Measurements from ENCODE around the gene ZNF654.
"Not testable (repeated sequence)": the region's sequence is repeated elsewhere in the genome, so short reads cannot be mapped to it uniquely, and the experiment has no call there.

ZNF654 gene

GRCh38 chr3:88058581-88059379 is at the start of gene ZNF654, which contains the start of gene CGGBP1:
TSS of gene ZNF654 (plus strand) at chr3:88059255. CDS start at chr3:88059320, 65 bp downstream.
TSS of gene CGGBP1 (minus strand) at chr3:88059005. CDS start at chr3:88055976, 3,029 bp downstream.
- Histone ChIP-seq H3K4me1 (ENCODE audit: control insufficient read depth in 1 of 2, insufficient read depth in 2 of 2, low read length in 2 of 2) (peaks cover 6 to 34% of the 10 kb centered on the region in 2 donors), H3K9me3 (ENCODE audit: control insufficient read depth in 1 of 2, low read length in 2 of 2) (no peaks in the 10 kb centered on the region), H3K27me3 (ENCODE audit: low read depth, low read length) (no peaks in the 10 kb centered on the region), H3K27ac (ENCODE audit: low read length) (peak within 1 kb of the TSS; percentile 86), H3K4me3 (ENCODE audit: low read depth in 1 of 2, low read length in 2 of 2) (peak within 1 kb of the TSS; percentile 91), H3K36me3 (ENCODE audit: control insufficient read depth in 1 of 2, insufficient read depth in 2 of 2, low read length in 2 of 2) (peaks cover 11 to 18% of the 10 kb centered on the region in 2 donors)

GRCh38 chr3:88010810-88011209 is 48.2 kb upstream of the ZNF654 start:
- Histone ChIP-seq H3K4me1 (ENCODE audit: control insufficient read depth in 1 of 2, insufficient read depth in 2 of 2, low read length in 2 of 2) (no peaks in the 10 kb centered on the region), H3K27ac (ENCODE audit: low read length) (no peak overlapping the region), H3K4me3 (ENCODE audit: low read depth in 1 of 2, low read length in 2 of 2) (no peak overlapping the region), H3K36me3 (ENCODE audit: control insufficient read depth in 1 of 2, insufficient read depth in 2 of 2, low read length in 2 of 2) (no peaks in the 10 kb centered on the region), H3K9me3 (ENCODE audit: control insufficient read depth in 1 of 2, low read length in 2 of 2) (no peaks in the 10 kb centered on the region), H3K27me3 (ENCODE audit: low read depth, low read length) (no peaks in the 10 kb centered on the region)

- H3K4me3 ChIP-seq (ENCODE audit: low read depth in 1 of 2, low read length in 2 of 2) = no peak overlapping the region
- no peaks in the 10 kb centered on the region for H3K27me3 ChIP-seq (ENCODE audit: low read depth, low read length)
- no peaks in the 10 kb centered on the region for H3K4me1 ChIP-seq (ENCODE audit: control insufficient read depth in 1 of 2, insufficient read depth in 2 of 2, low read length in 2 of 2)
- H3K9me3 ChIP-seq (ENCODE audit: control insufficient read depth in 1 of 2, low read length in 2 of 2) = no peaks in the 10 kb centered on the region
- no peak overlapping the region for H3K27ac ChIP-seq (ENCODE audit: low read length)
- H3K36me3 ChIP-seq (ENCODE audit: control insufficient read depth in 1 of 2, insufficient read depth in 2 of 2, low read length in 2 of 2) = no peaks in the 10 kb centered on the region
Measured at GRCh38 chr3:88013592-88013991, 45.5 kb upstream of the ZNF654 start.

- H3K36me3 ChIP-seq (ENCODE audit: control insufficient read depth in 1 of 2, insufficient read depth in 2 of 2, low read length in 2 of 2); H3K4me1 ChIP-seq (ENCODE audit: control insufficient read depth in 1 of 2, insufficient read depth in 2 of 2, low read length in 2 of 2); H3K9me3 ChIP-seq (ENCODE audit: control insufficient read depth in 1 of 2, low read length in 2 of 2); H3K27me3 ChIP-seq (ENCODE audit: low read depth, low read length); H3K27ac ChIP-seq (ENCODE audit: low read length); H3K4me3 ChIP-seq (ENCODE audit: low read depth in 1 of 2, low read length in 2 of 2): not testable (repeated sequence)
Measured at GRCh38 chr3:88015656-88016055, 43.4 kb upstream of the ZNF654 start.

- H3K36me3 ChIP-seq (ENCODE audit: control insufficient read depth in 1 of 2, insufficient read depth in 2 of 2, low read length in 2 of 2) = no peaks in the 10 kb centered on the region
- H3K4me3 ChIP-seq (ENCODE audit: low read depth in 1 of 2, low read length in 2 of 2) = no peak overlapping the region
- H3K9me3 ChIP-seq (ENCODE audit: control insufficient read depth in 1 of 2, low read length in 2 of 2) = no peaks in the 10 kb centered on the region
- no peaks in the 10 kb centered on the region for H3K27me3 ChIP-seq (ENCODE audit: low read depth, low read length)
- no peaks in the 10 kb centered on the region for H3K4me1 ChIP-seq (ENCODE audit: control insufficient read depth in 1 of 2, insufficient read depth in 2 of 2, low read length in 2 of 2)
- no peak overlapping the region for H3K27ac ChIP-seq (ENCODE audit: low read length)
Measured at GRCh38 chr3:88019024-88019423, 40.0 kb upstream of the ZNF654 start.

GRCh38 chr3:88025001-88025552 is 34.0 kb upstream of the ZNF654 start:
- Histone ChIP-seq H3K27me3 (ENCODE audit: low read depth, low read length) (no peaks in the 10 kb centered on the region), H3K36me3 (ENCODE audit: control insufficient read depth in 1 of 2, insufficient read depth in 2 of 2, low read length in 2 of 2) (no peaks in the 10 kb centered on the region), H3K27ac (ENCODE audit: low read length) (no peak overlapping the region), H3K9me3 (ENCODE audit: control insufficient read depth in 1 of 2, low read length in 2 of 2) (peaks cover 0 to 24% of the 10 kb centered on the region in 2 donors), H3K4me3 (ENCODE audit: low read depth in 1 of 2, low read length in 2 of 2) (no peak overlapping the region), H3K4me1 (ENCODE audit: control insufficient read depth in 1 of 2, insufficient read depth in 2 of 2, low read length in 2 of 2) (no peaks in the 10 kb centered on the region)

GRCh38 chr3:88028876-88029275 is 30.2 kb upstream of the ZNF654 start:
- no peaks in the 10 kb centered on the region for H3K36me3 ChIP-seq (ENCODE audit: control insufficient read depth in 1 of 2, insufficient read depth in 2 of 2, low read length in 2 of 2)
- peaks cover 0 to 24% of the 10 kb centered on the region in 2 donors for H3K9me3 ChIP-seq (ENCODE audit: control insufficient read depth in 1 of 2, low read length in 2 of 2)
- H3K27ac ChIP-seq (ENCODE audit: low read length) = no peak overlapping the region

GRCh38 chr3:88030210-88030609 is 28.8 kb upstream of the ZNF654 start:
- no peaks in the 10 kb centered on the region for H3K36me3 ChIP-seq (ENCODE audit: control insufficient read depth in 1 of 2, insufficient read depth in 2 of 2, low read length in 2 of 2)
- no peaks in the 10 kb centered on the region for H3K27me3 ChIP-seq (ENCODE audit: low read depth, low read length)
- peak overlapping the region; percentile 8 to 44 for H3K4me3 ChIP-seq (ENCODE audit: low read depth in 1 of 2, low read length in 2 of 2)
- no peak overlapping the region for H3K27ac ChIP-seq (ENCODE audit: low read length)
- peaks cover 0 to 24% of the 10 kb centered on the region in 2 donors for H3K9me3 ChIP-seq (ENCODE audit: control insufficient read depth in 1 of 2, low read length in 2 of 2)
- peaks cover 0 to 6% of the 10 kb centered on the region in 2 donors for H3K4me1 ChIP-seq (ENCODE audit: control insufficient read depth in 1 of 2, insufficient read depth in 2 of 2, low read length in 2 of 2)

More at GRCh38 chr3:88028876-88029275, 30.2 kb upstream of the ZNF654 start:
- no peak overlapping the region for H3K4me3 ChIP-seq (ENCODE audit: low read depth in 1 of 2, low read length in 2 of 2)
- peaks cover 0 to 4% of the 10 kb centered on the region in 2 donors for H3K4me1 ChIP-seq (ENCODE audit: control insufficient read depth in 1 of 2, insufficient read depth in 2 of 2, low read length in 2 of 2)
- no peaks in the 10 kb centered on the region for H3K27me3 ChIP-seq (ENCODE audit: low read depth, low read length)

- H3K27me3 ChIP-seq (ENCODE audit: low read depth, low read length) = no peaks in the 10 kb centered on the region
- H3K9me3 ChIP-seq (ENCODE audit: control insufficient read depth in 1 of 2, low read length in 2 of 2) = peaks cover 0 to 14% of the 10 kb centered on the region in 2 donors
- H3K36me3 ChIP-seq (ENCODE audit: control insufficient read depth in 1 of 2, insufficient read depth in 2 of 2, low read length in 2 of 2) = no peaks in the 10 kb centered on the region
- H3K4me1 ChIP-seq (ENCODE audit: control insufficient read depth in 1 of 2, insufficient read depth in 2 of 2, low read length in 2 of 2) = peaks cover 0 to 6% of the 10 kb centered on the region in 2 donors
- peak overlapping the region; percentile 61 for H3K27ac ChIP-seq (ENCODE audit: low read length)
- peak overlapping the region; percentile 63 to 69 for H3K4me3 ChIP-seq (ENCODE audit: low read depth in 1 of 2, low read length in 2 of 2)
Measured at GRCh38 chr3:88031642-88032077, 27.4 kb upstream of the ZNF654 start.

GRCh38 chr3:88032245-88032644 is 26.8 kb upstream of the ZNF654 start:
- no peaks in the 10 kb centered on the region for H3K36me3 ChIP-seq (ENCODE audit: control insufficient read depth in 1 of 2, insufficient read depth in 2 of 2, low read length in 2 of 2)
- peak overlapping the region; percentile 63 to 69 for H3K4me3 ChIP-seq (ENCODE audit: low read depth in 1 of 2, low read length in 2 of 2)

GRCh38 chr3:88033079-88033478 is 26.0 kb upstream of the ZNF654 start:
- Histone ChIP-seq H3K9me3 (ENCODE audit: control insufficient read depth in 1 of 2, low read length in 2 of 2) (peaks cover 0 to 9% of the 10 kb centered on the region in 2 donors), H3K27me3 (ENCODE audit: low read depth, low read length) (no peaks in the 10 kb centered on the region), H3K36me3 (ENCODE audit: control insufficient read depth in 1 of 2, insufficient read depth in 2 of 2, low read length in 2 of 2) (no peaks in the 10 kb centered on the region), H3K4me1 (ENCODE audit: control insufficient read depth in 1 of 2, insufficient read depth in 2 of 2, low read length in 2 of 2) (peaks cover 0 to 6% of the 10 kb centered on the region in 2 donors), H3K27ac (ENCODE audit: low read length) (no peak overlapping the region), H3K4me3 (ENCODE audit: low read depth in 1 of 2, low read length in 2 of 2) (no peak overlapping the region)

More at GRCh38 chr3:88032245-88032644, 26.8 kb upstream of the ZNF654 start:
- H3K4me1 ChIP-seq (ENCODE audit: control insufficient read depth in 1 of 2, insufficient read depth in 2 of 2, low read length in 2 of 2) = peaks cover 0 to 6% of the 10 kb centered on the region in 2 donors
- no peaks in the 10 kb centered on the region for H3K27me3 ChIP-seq (ENCODE audit: low read depth, low read length)
- H3K9me3 ChIP-seq (ENCODE audit: control insufficient read depth in 1 of 2, low read length in 2 of 2) = peaks cover 0 to 12% of the 10 kb centered on the region in 2 donors
- peak overlapping the region; percentile 61 for H3K27ac ChIP-seq (ENCODE audit: low read length)

Measured in muscle layer of duodenum (tissue), 2 donors.